GM12875 (cell line): ENCODE measurements around the gene AHCYL2.
"Not testable (repeated sequence)": the region's sequence is repeated elsewhere in the genome, so short reads cannot be mapped to it uniquely, and the experiment has no call there.

Experiments
- H3K4me3 ChIP-seq: one replicate; pipeline ENCODE4 v1.5.1; 2011; ENCODE audit warnings: low read depth, low read length, control low read depth
- TF ChIP-seq, protein P1 (sequence below): IDR thresholded peaks from 2 replicates; pipeline ENCODE4 v1.5.1; 2011; ENCODE audit warnings: low read depth, mild to moderate bottlenecking, control low read depth, inconsistent platforms, low read length, moderate library complexity, borderline replicate concordance; ENCODE audit not compliant: insufficient read depth

The AHCYL2 gene

DNA sequence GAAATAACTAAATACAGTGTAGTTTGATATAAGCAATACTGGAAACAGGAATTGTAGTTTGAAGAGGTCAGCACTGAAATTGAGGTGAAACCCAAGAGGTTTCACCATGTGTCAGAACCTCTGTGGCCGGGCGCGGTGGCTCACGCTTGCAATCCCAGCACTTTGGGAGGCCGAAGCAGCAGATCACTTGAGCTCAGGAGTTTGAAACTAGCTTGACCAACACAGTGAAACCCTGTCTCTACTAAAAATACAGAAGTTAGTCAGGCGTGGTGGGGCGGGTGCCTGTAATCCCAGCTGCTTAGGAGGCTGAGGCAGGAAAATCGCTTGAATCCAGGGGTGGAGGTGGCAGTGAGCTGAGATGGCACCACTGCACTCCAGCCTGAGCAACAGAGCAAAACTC is 13.7 kb downstream of the AHCYL2 start:
- TF ChIP-seq, protein P1, sequence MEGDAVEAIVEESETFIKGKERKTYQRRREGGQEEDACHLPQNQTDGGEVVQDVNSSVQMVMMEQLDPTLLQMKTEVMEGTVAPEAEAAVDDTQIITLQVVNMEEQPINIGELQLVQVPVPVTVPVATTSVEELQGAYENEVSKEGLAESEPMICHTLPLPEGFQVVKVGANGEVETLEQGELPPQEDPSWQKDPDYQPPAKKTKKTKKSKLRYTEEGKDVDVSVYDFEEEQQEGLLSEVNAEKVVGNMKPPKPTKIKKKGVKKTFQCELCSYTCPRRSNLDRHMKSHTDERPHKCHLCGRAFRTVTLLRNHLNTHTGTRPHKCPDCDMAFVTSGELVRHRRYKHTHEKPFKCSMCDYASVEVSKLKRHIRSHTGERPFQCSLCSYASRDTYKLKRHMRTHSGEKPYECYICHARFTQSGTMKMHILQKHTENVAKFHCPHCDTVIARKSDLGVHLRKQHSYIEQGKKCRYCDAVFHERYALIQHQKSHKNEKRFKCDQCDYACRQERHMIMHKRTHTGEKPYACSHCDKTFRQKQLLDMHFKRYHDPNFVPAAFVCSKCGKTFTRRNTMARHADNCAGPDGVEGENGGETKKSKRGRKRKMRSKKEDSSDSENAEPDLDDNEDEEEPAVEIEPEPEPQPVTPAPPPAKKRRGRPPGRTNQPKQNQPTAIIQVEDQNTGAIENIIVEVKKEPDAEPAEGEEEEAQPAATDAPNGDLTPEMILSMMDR, result no peak
- H3K4me3 ChIP-seq, result no peak overlapping the region

DNA sequence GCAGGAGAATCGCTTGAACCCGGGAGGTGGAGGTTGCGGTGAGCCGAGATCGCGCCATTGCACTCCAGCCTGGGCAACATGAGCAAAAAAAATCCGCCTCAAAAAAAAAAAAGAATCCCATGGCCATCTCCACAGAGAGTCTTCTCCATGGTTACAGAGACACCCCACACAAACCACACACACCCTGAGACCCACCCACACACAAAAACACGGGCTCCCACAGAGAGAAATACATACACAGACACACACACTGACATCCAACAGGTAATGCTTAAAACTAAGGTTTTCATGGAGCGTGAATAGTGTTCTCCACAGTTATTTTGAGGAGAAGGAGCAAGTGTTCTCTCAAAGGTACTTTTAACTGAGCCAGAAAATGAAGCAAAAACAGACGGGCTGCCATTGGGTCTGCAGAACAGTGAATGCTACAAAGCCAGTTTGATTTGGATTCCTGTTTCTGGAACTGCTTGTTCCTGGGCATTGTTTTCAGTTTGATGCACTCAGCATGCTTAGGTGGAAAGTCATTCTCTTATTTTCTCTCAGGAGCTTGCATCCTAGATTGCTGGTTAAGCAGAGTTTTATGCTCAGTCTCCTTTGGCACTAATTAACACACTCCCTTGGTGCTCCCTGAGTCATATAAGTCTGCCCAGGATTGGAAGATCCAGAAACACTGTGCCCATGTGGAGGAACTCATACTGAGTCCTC is 15.4 kb downstream of the AHCYL2 start:
- TF ChIP-seq, protein P1, result no peak
- H3K4me3 ChIP-seq, result no peak overlapping the region

DNA sequence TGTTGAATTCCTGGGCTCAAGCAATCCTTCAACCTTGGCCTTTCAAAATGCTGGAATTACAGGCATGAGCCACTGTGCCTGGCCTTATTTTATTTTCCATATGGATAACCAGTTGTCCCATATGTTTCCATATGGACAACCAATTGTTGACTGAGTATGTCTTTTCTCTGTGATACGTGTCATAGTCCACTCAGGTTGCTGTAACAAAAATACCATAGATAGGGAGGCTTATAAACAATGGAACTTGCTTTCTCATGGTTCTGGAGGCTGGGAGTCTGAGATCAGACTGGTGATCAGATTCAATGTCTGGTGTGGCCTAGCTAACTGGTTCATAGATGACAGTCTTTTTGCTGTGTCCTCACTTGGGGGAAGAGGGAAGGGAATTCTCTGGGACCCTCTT is 19.4 kb downstream of the AHCYL2 start:
- H3K4me3 ChIP-seq, result no peak overlapping the region
- TF ChIP-seq, protein P1, result no peak

DNA sequence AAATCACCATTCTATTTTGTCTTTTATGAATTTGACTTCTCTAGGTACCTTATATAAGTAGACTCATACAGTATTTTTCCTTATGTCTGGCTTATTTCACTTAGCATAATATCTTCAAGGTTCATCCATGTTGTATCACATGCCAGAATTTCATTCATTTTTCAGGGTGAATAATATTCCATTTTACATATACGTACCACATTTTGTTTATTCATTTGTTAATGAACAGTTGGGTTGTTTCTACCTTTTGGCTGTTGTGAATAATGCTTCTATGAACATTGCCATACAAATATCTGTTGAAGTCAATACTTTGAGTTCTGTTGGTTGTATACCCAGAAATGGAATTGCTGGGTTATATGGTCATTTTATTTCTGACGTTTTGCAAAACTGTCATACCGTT is 20.7 kb downstream of the AHCYL2 start:
- no peak overlapping the region for H3K4me3 ChIP-seq
- TF ChIP-seq, protein P1, result no peak

DNA sequence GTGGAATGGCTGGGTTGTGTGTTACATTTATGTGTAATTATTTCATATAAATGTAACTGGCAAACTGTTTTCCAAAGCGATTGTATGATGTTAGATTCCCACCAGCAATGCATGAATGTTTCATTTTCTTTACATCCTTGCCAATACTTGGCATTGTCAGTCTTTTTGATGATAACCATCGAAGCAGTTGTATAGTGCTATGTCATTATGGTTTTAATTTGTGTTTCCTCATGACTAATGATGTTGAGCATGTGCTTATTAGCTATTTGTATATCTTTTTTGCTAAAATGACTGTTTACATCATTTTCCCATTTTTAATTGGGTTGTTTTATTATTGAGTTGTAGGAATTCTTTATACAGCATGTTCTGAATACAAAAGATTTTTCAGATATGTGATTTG is 22.3 kb downstream of the AHCYL2 start:
- TF ChIP-seq, protein P1, result no peak
- H3K4me3 ChIP-seq, result no peak overlapping the region

DNA sequence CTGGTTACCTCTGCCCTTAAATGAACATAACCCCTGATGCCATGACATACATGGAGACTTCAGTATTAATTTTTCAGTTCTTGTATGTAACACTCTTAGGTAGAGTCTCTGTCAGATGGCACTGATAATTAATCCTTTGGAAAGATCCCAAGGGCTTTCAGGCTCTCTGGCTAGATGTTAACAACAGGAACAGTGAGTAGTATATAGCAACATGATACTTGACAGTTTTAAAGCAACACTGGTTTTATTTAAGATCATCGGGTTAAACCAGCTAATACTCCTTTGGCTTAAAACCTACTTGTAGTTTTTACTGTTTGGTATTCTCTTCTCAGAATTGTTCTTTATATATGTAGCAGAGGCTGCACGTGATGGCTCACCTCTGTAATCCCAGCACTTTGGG is 27.3 kb downstream of the AHCYL2 start:
- TF ChIP-seq, protein P1, result no peak
- H3K4me3 ChIP-seq, result no peak overlapping the region

DNA sequence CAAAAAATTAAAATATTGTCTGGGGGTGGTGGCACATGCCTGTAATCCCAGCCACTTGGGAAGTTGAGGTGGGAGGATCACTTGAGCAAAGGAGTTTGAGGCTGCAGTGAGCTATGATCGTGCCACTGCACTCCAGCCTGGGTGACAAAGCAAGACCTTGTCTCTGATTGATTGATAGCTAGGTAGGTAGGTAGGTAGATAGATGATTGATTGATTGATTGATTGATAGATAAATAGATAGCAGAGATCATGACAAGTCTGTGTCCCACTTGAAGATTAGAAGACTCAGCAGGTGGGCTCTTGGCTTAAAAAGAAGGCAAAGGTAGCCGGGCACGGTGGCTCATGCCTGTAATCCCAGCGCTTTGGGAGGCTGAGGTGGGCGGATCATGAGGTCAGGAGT is 27.8 kb downstream of the AHCYL2 start:
- H3K4me3 ChIP-seq, result not testable (repeated sequence)
